SW480 (cell line): Measurements from ENCODE around the gene PIRT.

Source experiments
- DNase-seq: peaks from one replicate; pipeline ENCODE4 v3.0.0-alpha.2; 2016; ENCODE audit warnings: low spot score

The PIRT gene

GRCh38 chr17:10789694-10790271 is 48.1 kb downstream of the PIRT start:
- DNase-seq = no peak

- no peak for DNase-seq
These were observed 50.4 kb downstream of the PIRT start for GRCh38 chr17:10787306-10788045.

GRCh38 chr17:10785295-10785694 is 52.6 kb downstream of the PIRT start:
- DNase-seq = no peak

- DNase-seq = no peak
These were observed 58.3 kb downstream of the PIRT start for GRCh38 chr17:10779609-10780008.

- no peak for DNase-seq
These were observed 60.0 kb downstream of the PIRT start for GRCh38 chr17:10777890-10778289.

GRCh38 chr17:10777131-10777807 is 60.6 kb downstream of the PIRT start:
- no peak for DNase-seq

GRCh38 chr17:10776381-10776780 is 61.5 kb downstream of the PIRT start:
- DNase-seq = no peak

- DNase-seq = no peak
These were observed 62.0 kb downstream of the PIRT start for GRCh38 chr17:10775740-10776356.

GRCh38 chr17:10775058-10775457 is 62.8 kb downstream of the PIRT start:
- no peak for DNase-seq

- no peak for DNase-seq
These were observed 64.5 kb downstream of the PIRT start for GRCh38 chr17:10773391-10773790.
